Dermis blood vessel endothelial cell (primary cell): ENCODE results near the gene SPOCD1. TPM values are rescaled to one million over a fixed set of nuclear protein-coding genes. Genes with fewer than 3 reads are reported as not detected.

Experiments
- DNase-seq: peaks from one replicate; pipeline ENCODE4 v3.0.0; 2010
- total RNA-seq: library from RNA; depleted of rRNA; stranded (reverse); fragments of >200 nt; gene quantifications from 2 replicates; pipeline ENCODE4 v1.2.3, GENCODE V29; 2014

The SPOCD1 gene
- total RNA-seq, 1 donor from 2014 or later: 2.0 TPM

DNA sequence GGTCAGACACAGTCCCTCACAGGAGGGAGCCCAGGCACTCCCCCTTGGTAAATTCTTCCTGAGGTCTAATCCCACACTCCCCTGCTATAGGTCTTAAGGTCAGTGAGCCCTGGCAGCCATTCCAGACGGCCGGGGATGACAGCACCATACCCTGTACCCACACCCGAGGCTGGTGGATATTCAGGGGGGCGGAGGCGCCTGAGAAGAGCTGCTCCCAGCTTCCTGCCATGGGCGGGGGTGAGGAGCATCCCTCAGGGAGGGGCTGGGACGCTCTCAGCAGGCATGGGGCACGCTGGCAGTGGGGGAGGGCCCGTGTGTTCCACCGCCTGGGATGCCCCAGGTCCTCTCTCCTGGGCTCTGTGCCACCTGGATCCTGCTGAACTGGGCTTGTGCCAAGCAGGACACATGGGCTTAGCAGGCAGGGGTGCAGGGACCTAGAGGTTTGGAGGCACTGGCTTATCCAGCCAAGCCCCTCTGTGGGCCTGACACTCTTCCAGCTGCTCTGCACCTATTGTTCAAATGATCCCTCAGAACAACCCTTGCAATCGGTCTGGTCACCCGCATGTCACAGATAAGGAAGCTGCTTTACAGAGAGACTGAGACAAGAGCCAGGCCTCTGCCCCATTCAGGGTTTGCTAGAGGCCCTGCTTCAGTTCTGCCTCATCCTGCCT lies 46.0 kb downstream of the SPOCD1 start:
- DNase-seq: no peak

DNA sequence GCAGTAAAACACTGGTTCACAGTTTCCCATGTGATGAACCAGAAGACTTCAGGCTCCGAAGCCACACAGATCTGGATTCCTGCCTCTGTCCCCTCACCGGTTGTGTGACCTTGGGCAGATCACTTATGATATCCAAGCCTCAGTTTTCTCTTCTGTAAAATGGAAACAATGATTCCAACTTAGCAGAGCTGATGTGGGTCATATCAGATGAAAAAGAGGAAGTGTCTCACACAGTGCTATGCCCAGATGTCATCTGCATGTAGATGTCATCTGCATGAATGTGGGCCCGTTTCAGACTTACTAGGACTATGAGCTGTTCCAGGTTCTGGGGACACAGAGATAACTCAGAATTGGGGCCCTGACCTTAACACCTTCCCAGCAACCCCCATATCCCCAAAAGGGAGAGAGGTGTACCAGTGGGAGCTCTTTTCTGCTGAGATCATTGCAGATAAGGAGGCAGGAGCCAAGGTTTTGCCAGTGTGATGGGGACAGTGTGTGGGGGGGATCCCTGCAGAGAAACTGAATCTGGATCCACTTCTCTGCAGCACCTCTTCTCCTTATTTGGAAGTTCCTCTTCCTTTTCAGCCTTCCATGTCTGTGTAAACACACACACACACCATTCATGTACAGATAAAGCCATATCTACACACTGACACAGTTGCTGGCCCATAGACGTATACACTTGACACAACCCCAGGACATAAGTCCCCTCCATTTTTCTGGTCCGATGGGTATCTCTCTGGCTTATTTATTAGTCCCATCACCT lies 46.7 kb downstream of the SPOCD1 start:
- DNase-seq: no peak

DNA sequence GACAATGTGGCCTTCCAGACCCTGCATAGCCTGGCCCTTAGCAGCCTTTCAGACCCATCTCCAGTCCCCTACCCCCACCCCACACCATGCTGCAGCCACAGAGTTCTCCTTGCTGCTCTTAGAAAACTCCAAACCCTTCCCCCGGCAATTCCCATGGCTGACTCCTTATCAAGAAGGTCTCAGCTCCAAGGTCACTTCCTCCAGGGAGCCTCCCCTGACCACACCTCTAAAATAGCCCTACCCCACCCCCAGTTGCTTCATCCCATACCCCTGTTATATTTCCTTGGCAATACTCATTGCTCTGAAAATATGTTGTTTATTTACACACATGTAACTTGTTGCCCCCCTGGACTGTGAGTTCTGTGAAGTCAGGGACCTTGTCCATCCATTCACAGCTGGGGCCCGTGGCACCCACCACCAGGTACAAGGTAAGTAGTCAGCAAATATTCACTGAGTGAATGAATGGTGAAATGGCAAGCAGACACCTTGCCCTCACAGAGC lies 47.4 kb downstream of the SPOCD1 start:
- no peak for DNase-seq

DNA sequence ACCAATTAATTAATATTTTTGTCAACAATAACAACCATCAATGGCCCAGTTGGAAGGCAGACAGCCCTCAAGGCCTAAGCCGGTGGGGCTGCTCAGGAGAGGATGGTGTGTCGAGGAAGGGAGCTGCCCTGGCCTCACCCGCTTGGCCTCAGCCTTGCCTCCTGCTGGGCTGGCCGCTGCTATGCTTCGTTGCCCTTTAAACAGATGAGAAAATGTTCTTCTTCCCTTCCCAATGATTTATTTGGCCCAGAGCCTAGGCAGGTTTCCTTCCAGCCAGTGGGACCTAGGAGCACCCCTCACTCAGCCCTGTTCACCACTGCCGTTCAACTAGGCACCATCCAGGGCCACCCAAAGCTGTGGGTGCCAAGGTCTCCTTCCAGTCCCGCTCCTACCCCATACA lies 48.6 kb downstream of the SPOCD1 start:
- DNase-seq: no peak

DNA sequence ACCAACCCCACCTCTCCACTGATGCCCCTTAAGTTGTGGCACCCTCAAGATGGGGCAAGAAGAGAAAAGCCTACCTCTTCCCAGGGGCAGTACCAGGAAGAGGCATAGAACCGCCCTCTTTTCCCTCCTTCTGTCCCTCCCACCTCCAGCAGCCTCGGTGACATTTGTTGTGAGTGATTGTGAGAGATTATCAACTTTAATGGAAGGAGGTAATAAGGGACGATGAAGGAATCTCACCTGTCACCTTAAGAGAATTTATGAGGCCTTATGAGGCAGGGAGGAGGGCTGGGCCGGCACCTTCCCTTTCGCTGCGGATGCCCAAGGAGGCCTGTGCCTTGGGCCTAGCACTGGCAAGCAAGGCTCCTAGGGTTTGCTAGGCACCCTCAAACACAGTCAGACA lies 50.3 kb downstream of the SPOCD1 start:
- no peak for DNase-seq

DNA sequence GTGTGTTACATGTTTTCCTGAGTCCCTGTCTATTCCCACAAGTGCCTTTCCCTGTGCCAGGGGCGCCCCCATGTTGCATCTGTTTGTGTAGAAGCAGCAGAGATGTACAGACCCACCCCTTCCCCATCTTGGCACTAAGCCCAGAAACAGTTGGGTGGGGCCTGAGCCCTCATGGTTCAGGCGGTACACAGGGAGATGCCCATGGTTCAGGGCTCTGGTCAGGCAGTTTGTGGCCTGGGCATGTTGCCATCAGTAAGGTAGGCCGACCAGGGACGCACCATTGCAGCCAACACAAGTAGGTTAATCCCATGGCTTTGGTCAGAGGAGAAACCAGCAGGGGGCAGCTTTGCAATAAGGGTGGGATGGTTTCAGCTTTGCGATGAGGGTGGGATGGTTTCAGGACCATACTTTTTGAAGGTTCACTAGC lies 50.8 kb downstream of the SPOCD1 start:
- peak; percentile 59 for DNase-seq

GRCh38 chr1:31764312-31765040 lies 51.3 kb downstream of the SPOCD1 start, which contains the start of gene ADGRB2:
Gene ADGRB2 (minus strand): TSS chr1:31764340. CDS start chr1:31757221, 7,119 bp downstream.
- DNase-seq: peak; percentile 21

DNA sequence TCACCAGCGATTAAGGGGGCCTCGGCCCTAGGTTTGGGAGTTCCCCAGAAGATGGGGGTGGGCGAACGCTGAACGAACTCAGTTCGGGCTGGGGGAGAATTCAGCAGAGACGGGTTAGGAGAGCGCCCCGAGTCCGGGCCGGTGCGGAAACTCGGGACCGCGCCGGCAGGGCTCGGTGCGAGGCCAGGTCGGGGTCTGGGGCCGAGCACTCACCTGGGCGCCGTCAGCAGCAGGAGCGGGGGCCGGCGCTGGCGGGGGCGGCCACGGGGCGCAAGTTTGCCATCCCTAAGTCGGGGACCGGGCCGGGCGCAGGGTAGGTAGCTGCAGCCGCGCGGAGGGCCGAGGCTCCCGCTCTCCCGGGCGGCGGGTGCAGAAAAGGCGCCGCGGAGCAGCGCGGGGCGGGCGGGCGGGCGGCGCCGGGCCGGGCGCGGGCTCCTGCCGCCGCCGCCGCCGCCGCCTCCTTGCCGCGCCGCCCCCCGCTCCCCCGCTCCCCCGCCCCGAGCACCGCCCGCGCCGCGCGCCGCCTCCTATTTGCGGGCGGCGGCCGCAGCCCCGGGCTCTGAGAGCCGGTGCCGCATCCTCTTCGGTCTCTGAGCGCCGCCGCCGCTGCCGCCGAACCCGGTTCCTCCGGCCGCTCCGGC lies 52.0 kb downstream of the SPOCD1 start:
- no peak for DNase-seq

DNA sequence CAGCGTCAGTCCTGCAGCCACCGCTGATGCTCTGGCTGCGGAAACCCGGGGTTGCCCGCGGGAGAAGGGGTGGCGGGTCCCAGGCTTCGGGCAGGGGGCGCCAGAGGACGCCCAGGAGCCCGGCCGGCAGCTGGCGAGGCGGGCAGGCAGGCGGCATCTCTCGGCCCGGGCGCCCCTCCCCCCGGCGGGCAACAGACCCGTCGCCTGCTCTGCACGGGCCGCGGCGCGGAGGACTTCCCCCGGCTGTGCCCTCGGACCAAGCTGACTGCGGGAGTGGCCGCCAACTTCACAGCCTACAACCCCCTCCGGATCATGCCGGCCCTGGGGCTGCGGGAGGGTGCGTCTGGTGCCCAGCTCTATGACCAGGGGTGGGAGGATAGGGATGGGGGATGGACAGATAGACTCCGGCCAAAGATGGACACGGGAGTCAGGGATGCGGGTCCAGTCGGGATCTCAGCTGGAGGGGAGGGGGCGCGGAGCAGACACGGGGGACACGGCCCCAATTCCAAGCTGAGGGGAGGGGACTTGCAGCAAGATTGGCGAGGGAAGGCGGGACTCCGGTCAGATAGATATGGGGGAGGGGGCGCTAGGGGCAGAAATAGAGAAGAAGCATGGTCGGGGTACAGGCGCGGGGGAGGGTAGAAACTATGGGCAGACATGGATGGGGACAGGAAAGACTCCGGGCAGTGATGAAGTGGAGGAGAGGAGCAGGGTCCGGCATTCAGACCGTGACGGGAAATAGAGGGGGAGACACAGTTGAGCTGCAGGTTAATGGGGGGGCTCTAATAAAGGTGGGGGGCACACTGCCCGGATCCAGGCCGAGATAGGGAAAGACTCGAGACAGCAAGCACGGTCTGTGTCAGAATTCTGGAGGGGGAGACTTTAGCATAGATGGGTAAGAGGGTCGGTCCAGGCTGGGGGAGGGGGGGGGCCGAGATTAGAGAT lies 52.8 kb downstream of the SPOCD1 start:
- DNase-seq: peak; percentile 66

GRCh38 chr1:31762323-31762722 lies 53.5 kb downstream of the SPOCD1 start:
- no peak for DNase-seq

- DNase-seq: no peak
Observed at GRCh38 chr1:31761883-31762282, 53.9 kb downstream of the SPOCD1 start.

DNA sequence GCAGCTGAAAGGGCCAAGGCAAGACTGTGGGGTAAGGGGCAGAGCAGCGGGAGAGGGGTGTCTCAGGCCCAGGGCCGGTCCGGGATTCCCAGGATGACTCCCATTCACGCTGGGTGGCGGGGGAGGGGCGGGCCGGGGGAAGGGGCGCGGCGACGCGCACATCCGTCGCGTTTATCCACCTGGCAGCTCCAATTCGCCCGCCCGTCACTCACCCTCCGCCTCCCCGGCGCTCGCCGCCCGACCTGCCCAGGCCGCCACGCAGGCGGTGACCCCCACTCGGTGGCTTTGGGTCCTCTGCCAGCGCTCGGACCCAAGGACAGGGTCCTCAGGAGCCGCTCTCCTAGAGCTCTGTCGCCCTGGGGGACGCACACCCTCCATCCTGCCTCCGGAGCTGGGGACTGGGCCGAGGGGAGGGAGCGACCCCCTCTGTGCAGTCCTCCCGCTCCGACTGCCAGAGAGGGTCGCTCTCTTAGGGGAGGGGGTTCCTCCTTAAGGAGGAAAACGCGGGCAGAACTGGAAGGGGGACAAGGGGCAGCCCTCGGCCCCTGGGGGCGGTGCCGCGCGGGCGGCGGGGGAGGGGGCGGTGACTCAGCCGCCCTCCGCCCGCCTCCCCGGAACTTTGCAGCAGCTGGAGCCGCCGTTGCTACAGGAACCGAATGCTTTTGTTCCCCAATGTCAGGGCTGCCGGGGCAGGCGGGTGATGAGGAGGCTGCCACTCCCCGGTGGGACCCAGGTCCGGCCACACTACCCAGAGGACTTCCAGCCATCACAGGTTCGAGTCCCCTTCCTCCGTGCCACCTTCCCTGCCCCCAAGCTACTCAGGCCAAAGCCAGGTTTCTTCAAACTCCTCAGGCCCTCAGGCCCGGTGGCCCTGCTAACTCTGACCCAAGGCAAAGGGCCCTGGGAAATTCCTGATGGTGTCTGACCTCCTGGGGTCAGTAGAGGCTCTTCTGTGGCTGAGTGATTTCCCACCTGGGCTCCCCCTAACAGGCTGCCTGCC lies 55.1 kb downstream of the SPOCD1 start:
- DNase-seq: peak; percentile 31

GRCh38 chr1:31759298-31760023 lies 56.4 kb downstream of the SPOCD1 start:
- DNase-seq: no peak

DNA sequence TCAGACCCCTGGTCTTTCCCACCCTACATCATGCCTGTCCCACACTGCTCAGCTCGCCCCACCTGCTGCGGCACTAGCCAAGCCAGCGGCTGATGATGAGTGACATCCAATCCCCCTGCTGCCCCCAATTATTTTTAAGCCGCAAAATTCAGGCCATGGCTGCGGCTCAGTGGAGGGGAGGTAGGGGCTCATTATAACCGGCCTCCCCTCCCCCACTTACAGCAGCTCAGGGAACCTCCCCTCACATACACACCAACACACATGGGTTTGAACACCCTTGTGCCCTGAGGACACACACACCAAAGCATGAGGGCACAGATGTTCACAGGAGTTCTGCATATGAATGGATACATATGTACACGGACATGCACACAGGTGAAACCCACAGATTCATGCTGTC lies 57.0 kb downstream of the SPOCD1 start:
- DNase-seq: no peak

DNA sequence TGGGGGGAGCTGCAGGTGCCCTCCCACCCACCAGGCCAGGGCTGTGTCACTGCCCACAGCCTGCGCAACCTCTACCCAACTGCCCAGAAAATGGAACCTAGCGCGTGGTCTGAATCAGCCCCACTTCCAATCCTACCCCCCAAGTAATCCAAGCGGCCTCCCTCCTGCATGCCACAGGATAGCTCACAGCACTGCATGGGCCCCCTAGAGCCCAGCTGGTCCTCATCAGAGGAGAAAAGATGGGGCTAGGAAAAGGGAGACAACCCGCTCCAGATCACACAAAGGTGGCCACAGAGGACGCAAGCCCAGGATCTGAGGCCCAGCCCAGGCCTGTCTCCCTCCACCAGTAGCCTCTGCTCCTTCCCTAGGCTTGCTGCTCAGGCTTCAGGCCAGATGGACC lies 57.8 kb downstream of the SPOCD1 start:
- no peak for DNase-seq

DNA sequence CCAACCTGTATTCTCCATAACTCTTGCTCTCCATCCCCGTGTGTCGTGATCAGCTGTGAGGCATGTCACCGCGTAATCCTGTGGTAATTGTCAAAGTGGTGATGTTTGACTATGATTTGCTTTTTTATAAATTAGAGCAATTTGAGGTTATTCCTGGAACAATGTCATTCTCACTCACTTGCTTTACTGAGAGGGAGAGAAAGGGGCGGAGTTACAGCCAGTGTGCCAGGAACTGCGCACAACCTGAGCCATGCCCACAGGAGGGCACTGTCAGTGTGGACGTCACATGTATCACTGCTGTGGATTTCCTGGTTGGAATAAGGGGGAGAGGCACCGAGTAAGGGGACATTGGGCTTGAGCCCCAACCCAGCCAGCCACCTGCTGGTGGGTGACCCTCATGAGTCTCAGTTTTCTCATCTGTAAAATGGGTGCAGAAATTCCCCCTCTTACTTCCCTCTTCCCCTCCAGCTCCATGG lies 58.6 kb downstream of the SPOCD1 start:
- DNase-seq: no peak

GRCh38 chr1:31756578-31756977 lies 59.2 kb downstream of the SPOCD1 start:
- DNase-seq: no peak

- no peak for DNase-seq
Observed at GRCh38 chr1:31755850-31756492, 59.9 kb downstream of the SPOCD1 start.

DNA sequence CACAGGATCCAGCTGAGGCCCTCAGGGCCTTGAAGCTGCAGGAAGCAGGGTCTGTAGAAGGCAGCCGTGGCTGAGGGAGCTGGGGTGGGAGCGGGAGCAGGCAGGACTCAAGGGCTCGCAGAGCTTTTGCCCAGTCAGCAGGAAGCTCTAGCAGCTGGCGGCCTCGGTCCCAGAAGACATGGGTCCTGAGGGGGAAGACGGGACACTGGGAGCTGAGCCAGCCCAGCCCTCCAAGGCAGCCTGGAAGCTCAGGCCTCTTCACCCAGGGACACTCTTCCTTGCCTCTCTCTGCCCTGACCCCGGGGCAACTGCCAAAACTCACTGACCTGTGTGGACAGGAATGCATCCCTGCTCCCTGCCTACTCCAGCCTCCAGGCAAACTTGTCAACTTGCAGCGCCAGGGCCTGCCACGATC lies 60.6 kb downstream of the SPOCD1 start:
- DNase-seq: no peak
